GM23248 (cell line): ENCODE data around the gene RFX3. TPM values are rescaled to one million over a fixed set of nuclear protein-coding genes. Genes with fewer than 3 reads are reported as not detected.
A peak's percentile ranks its signal among the peaks of the same experiment; 100 is the strongest.

Experiments
- DNase-seq: peaks from one replicate; pipeline ENCODE4 v3.0.0-alpha.2; 2015
- H2AFZ ChIP-seq: fragments of 200-600 bp; sonication (generic); 2 replicates; pipeline ENCODE4 v1.6.1; 2016; ENCODE audit warnings: antibody characterized with exemption
- H3F3A ChIP-seq: fragments of 200-600 bp; sonication (generic); 2 replicates; pipeline ENCODE4 v1.6.1; 2016; ENCODE audit warnings: mild to moderate bottlenecking, antibody characterized with exemption, mixed run types; ENCODE audit not compliant: insufficient read depth
- H3K27ac ChIP-seq: fragments of 200-600 bp; sonication (generic); 2 replicates; pipeline ENCODE4 v1.5.1; 2016; ENCODE audit warnings: mild to moderate bottlenecking
- H3K27me3 ChIP-seq: fragments of 200-600 bp; sonication (generic); replicated peaks from 2 replicates; pipeline ENCODE4 v1.6.1; 2016; ENCODE audit warnings: mild to moderate bottlenecking; ENCODE audit not compliant: insufficient read depth
- H3K36me3 ChIP-seq: fragments of 200-600 bp; sonication (generic); 2 replicates; pipeline ENCODE4 v1.6.1; 2016; ENCODE audit warnings: low read depth, mild to moderate bottlenecking
- H3K4me1 ChIP-seq: fragments of 200-600 bp; sonication (generic); 2 replicates; pipeline ENCODE4 v1.6.1; 2016; ENCODE audit warnings: mild to moderate bottlenecking; ENCODE audit not compliant: insufficient read depth
- H3K4me2 ChIP-seq: fragments of 200-600 bp; sonication (generic); one replicate; pipeline ENCODE4 v1.6.1; 2016; ENCODE audit warnings: mild to moderate bottlenecking; ENCODE audit not compliant: unreplicated experiment
- H3K4me3 ChIP-seq: fragments of 200-600 bp; sonication (generic); 2 replicates; pipeline ENCODE4 v1.5.1; 2016; ENCODE audit warnings: mild to moderate bottlenecking
- H3K79me2 ChIP-seq: fragments of 200-600 bp; sonication (generic); 2 replicates; pipeline ENCODE4 v1.6.1; 2016; ENCODE audit warnings: mild to moderate bottlenecking; ENCODE audit not compliant: insufficient read depth
- H3K9ac ChIP-seq: fragments of 200-600 bp; sonication (generic); 2 replicates; pipeline ENCODE4 v1.6.1; 2016; ENCODE audit warnings: mild to moderate bottlenecking
- H3K9me2 ChIP-seq: fragments of 200-600 bp; sonication (generic); 2 replicates; pipeline ENCODE4 v1.6.1; 2016; ENCODE audit warnings: mixed run types, mild to moderate bottlenecking, moderate library complexity; ENCODE audit not compliant: insufficient read depth
- H3K9me3 ChIP-seq: fragments of 200-600 bp; sonication (generic); one replicate; pipeline ENCODE4 v1.6.1; 2017; ENCODE audit warnings: low read depth
- H4K20me1 ChIP-seq: fragments of 200-600 bp; sonication (generic); 2 replicates; pipeline ENCODE4 v1.6.0; 2016; ENCODE audit not compliant: insufficient read depth
- EZH2 ChIP-seq: fragments of 200-600 bp; sonication (generic); IDR thresholded peaks from 2 replicates; pipeline ENCODE4 v1.6.1; 2018; ENCODE audit warnings: antibody characterized with exemption, mild to moderate bottlenecking; ENCODE audit not compliant: insufficient read depth, poor library complexity, severe bottlenecking
- EZH2phosphoT487 ChIP-seq: fragments of 200-600 bp; sonication (generic); IDR thresholded peaks from 2 replicates; pipeline ENCODE4 v1.6.1; 2018; ENCODE audit warnings: antibody characterized with exemption, moderate library complexity, mild to moderate bottlenecking, low read depth; ENCODE audit not compliant: insufficient read depth
- WGBS, 2 experiments: methylation state at CpG; one replicate each; pipeline ENCODE4 v1.1.6; 2015 to 2017; ENCODE audit warnings: low lambda C conversion rate in 2 of 2, low coverage in 1 of 2; ENCODE audit errors: missing lambda C conversion rate in 2 of 2; 5-methylcytosine and 5-hydroxymethylcytosine counted together
- in situ Hi-C: fragments of 300-500 bp; cut with MboI; formaldehyde crosslinking; loops from 2 replicates; pipeline ENCODE4 v1.15.0; 2020
- polyA plus RNA-seq: library from polyadenylated mRNA; unstranded; fragments of >200 nt; fragmentation: Nextera tagmentation; extraction: Ambion mirVana; gene quantifications from 2 replicates; pipeline ENCODE4 v1.2.1, GENCODE V29; 2016
- total RNA-seq: library from RNA; depleted of rRNA; stranded (reverse); fragments of >200 nt; shearing (Covaris generic); gene quantifications from 2 replicates; pipeline ENCODE4 v1.2.3, GENCODE V29; 2014; rRNA removed

Gene RFX3
- total RNA-seq = 0.51 and 1.9 TPM in 2 replicates
- polyA plus RNA-seq = 0.80 and 1.2 TPM in 2 replicates

- H3K79me2 ChIP-seq = peaks cover 26% of the 10 kb centered on the region
- TF ChIP-seq EZH2phosphoT487 = no peak
- no peak for TF ChIP-seq EZH2
- H3K4me2 ChIP-seq = peak within 1 kb of the TSS; percentile 99
- in situ Hi-C loops = no loop called here
- H3K9me2 ChIP-seq = no peaks in the 10 kb centered on the region
- peak within 1 kb of the TSS; percentile 78 for H2AFZ ChIP-seq
- peak within 1 kb of the TSS; percentile 91 for H3K4me3 ChIP-seq
- H3K27ac ChIP-seq = peak within 1 kb of the TSS; percentile 100
- peak within 1 kb of the TSS; percentile 99 for H3K9ac ChIP-seq
- 1% methylated on average over 24 of the region's 24 CpGs; no CpG with 5 or more reads in 1 of the 2 experiments for WGBS, 2 experiments
- H4K20me1 ChIP-seq = no peaks in the 10 kb centered on the region
- peaks cover 27% of the 10 kb centered on the region for H3K4me1 ChIP-seq
- H3F3A ChIP-seq = no peaks in the 10 kb centered on the region
- no peaks in the 10 kb centered on the region for H3K27me3 ChIP-seq
- peak; percentile 97 for DNase-seq
- H3K36me3 ChIP-seq = no peaks in the 10 kb centered on the region
- H3K9me3 ChIP-seq = no peaks in the 10 kb centered on the region
These were observed at the start of gene RFX3 for GRCh38 chr9:3525836-3526164. TSS of gene RFX3 (minus strand) at chr9:3526001. CDS start at chr9:3395588, 130,413 bp downstream.

GRCh38 chr9:3571500-3571899 lies 45.7 kb upstream of the RFX3 start:
- Histone ChIP-seq H3K27ac (no peak overlapping the region), H3K79me2 (no peaks in the 10 kb centered on the region), H3F3A (no peaks in the 10 kb centered on the region), H3K27me3 (no peaks in the 10 kb centered on the region), H3K4me3 (no peak overlapping the region), H3K9ac (no peak overlapping the region), H2AFZ (no peak overlapping the region), H3K4me1 (no peaks in the 10 kb centered on the region), H4K20me1 (no peaks in the 10 kb centered on the region), H3K9me3 (no peaks in the 10 kb centered on the region), H3K9me2 (no peaks in the 10 kb centered on the region), H3K36me3 (no peaks in the 10 kb centered on the region), H3K4me2 (no peak overlapping the region)
- DNase-seq = no peak
- 100% methylated on average over 1 of the region's 1 CpG for WGBS, 2 experiments
- TF ChIP-seq EZH2phosphoT487 (no peak), EZH2 (no peak)
- in situ Hi-C loops = no loop called here

- Histone ChIP-seq H3K9me2 (no peaks in the 10 kb centered on the region), H4K20me1 (no peaks in the 10 kb centered on the region), H3K27ac (no peak overlapping the region), H3K4me2 (no peak overlapping the region), H3K27me3 (no peaks in the 10 kb centered on the region), H3K36me3 (no peaks in the 10 kb centered on the region), H3K4me1 (no peaks in the 10 kb centered on the region), H3K9me3 (no peaks in the 10 kb centered on the region), H2AFZ (no peak overlapping the region), H3K9ac (no peak overlapping the region), H3K79me2 (no peaks in the 10 kb centered on the region), H3K4me3 (no peak overlapping the region), H3F3A (no peaks in the 10 kb centered on the region)
- DNase-seq = no peak
- WGBS, 2 experiments = 96 to 100% methylated on average over 1 of the region's 1 CpG
- in situ Hi-C loops = no loop called here
- TF ChIP-seq EZH2phosphoT487 (no peak), EZH2 (no peak)
These were observed 43.7 kb upstream of the RFX3 start for GRCh38 chr9:3569529-3569928.

GRCh38 chr9:3567988-3568387 lies 42.2 kb upstream of the RFX3 start:
- DNase-seq = no peak
- in situ Hi-C loops = no loop called here
- Histone ChIP-seq H3K4me3 (no peak overlapping the region), H3K4me1 (no peaks in the 10 kb centered on the region), H3K27ac (no peak overlapping the region), H3K9me3 (no peaks in the 10 kb centered on the region), H4K20me1 (no peaks in the 10 kb centered on the region), H3K36me3 (no peaks in the 10 kb centered on the region), H3K9me2 (no peaks in the 10 kb centered on the region), H3K4me2 (no peak overlapping the region), H3K9ac (no peak overlapping the region), H2AFZ (no peak overlapping the region), H3K27me3 (no peaks in the 10 kb centered on the region), H3F3A (no peaks in the 10 kb centered on the region), H3K79me2 (no peaks in the 10 kb centered on the region)
- TF ChIP-seq EZH2 (no peak), EZH2phosphoT487 (no peak)
- WGBS, 2 experiments = 87 to 88% methylated on average over 6 of the region's 6 CpGs
